ENCODE results near the gene CCDC169.
"Not testable (repeated sequence)": the region's sequence is repeated elsewhere in the genome, so short reads cannot be mapped to it uniquely, and the experiment has no call there.

The CCDC169 gene

DNA sequence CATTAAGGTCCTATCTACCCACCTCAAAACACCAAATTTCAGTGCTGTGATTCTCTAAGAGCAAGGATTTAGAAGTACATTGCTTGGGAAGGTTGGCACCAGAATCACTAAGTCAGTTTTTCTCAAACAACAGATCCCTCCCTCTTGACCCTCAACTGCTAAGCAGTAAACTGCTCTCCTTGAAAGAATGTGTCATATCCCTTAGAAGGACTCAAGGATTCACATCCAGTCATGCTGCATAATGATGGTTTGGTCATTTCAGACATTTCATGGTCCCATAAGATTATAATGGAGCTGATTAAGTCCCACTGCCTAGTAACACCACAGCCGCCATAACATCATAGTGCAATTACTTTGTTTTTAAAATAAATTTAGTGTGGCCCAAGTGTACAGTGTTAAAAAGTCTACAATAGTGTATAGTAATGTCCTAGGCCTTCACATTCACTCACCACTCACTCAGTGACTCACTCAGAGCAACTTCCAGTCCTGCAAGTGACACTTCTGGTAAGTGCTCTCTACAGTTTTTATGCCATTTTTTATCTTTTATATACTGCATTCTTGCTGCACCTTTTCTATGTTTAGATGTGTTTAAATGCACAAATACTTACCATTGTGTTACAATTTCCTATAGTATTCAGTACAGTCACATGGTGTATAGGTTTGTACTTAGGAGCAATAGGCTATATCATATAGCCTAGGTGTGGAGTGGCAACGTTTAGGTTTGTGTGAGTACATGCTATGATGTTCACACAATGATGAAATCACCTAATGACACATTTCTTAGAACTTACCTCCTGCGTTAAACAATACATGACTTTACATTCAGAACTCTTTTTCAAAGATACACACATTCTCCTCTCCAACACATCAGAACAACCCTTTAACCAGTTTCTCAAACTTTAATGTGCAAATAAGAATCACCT lies 15.7 kb upstream of the CCDC169 start:
- no peaks in the 10 kb centered on the region for H3K27me3 ChIP-seq (ENCODE audit: insufficient read depth, low read length)
- peaks cover 7% of the 10 kb centered on the region for H3K9me3 ChIP-seq (ENCODE audit: insufficient read depth, low read depth, low read length)
- H3K9ac ChIP-seq (ENCODE audit: low read depth, low read length): no peak overlapping the region
- H3K4me3 ChIP-seq (ENCODE audit: low read length): no peak overlapping the region
- peaks cover 62% of the 10 kb centered on the region for H3K36me3 ChIP-seq (ENCODE audit: insufficient read depth, low read length)
- 39% methylated on average over 2 of the region's 3 CpGs for WGBS
- H3K4me1 ChIP-seq (ENCODE audit: insufficient read depth, low read length): peaks cover 22% of the 10 kb centered on the region; the same call in 1 of the 2 replicates
- no peak overlapping the region; the same call in 1 of the 2 replicates for H3K27ac ChIP-seq (ENCODE audit: low read depth, low read length)

DNA sequence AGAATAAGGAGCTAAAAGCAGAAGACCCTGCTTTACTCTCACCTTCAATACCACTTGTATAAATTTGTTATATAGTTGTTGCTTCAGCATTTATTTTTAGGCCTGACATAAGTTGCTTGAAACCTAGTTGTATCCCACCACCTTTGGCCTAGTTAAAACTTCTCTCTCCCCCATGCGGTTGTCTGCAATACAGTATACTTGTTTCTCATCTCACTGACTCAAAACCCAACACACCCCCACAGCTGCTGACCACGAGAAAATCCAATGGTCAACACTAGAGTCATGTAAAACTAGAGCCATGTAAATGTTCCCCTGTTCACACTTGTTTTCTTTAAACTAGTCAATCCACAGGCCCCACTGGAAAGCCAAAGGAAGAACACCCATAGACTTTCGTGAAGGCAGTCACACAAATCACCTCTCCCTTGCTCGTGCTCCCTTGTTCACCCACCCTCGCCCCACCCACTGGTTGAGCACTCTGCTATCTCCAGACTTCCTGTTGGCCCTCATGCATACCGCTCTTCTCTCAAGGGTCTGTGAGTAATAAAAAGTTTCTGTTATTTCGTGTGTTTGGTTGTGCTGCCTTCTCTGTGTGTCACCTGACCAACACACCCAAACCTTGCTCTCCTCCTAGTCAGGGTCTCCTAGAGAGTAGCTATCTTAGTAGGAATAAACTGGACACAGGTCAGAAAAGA lies 12.9 kb upstream of the CCDC169 start:
- H3K27ac ChIP-seq (ENCODE audit: low read depth, low read length): no peak overlapping the region
- 0 out of 2 replicates have a peak, but pooled peaks cover 3% of the 10 kb centered on the region for H3K9me3 ChIP-seq (ENCODE audit: insufficient read depth, low read depth, low read length)
- peaks cover 65% of the 10 kb centered on the region for H3K36me3 ChIP-seq (ENCODE audit: insufficient read depth, low read length)
- no peak overlapping the region for H3K9ac ChIP-seq (ENCODE audit: low read depth, low read length)
- 92% methylated on average over 5 of the region's 7 CpGs for WGBS
- peaks cover 22% of the 10 kb centered on the region; the same call in 1 of the 2 replicates for H3K4me1 ChIP-seq (ENCODE audit: insufficient read depth, low read length)
- H3K27me3 ChIP-seq (ENCODE audit: insufficient read depth, low read length): no peaks in the 10 kb centered on the region
- no peak overlapping the region for H3K4me3 ChIP-seq (ENCODE audit: low read length)

DNA sequence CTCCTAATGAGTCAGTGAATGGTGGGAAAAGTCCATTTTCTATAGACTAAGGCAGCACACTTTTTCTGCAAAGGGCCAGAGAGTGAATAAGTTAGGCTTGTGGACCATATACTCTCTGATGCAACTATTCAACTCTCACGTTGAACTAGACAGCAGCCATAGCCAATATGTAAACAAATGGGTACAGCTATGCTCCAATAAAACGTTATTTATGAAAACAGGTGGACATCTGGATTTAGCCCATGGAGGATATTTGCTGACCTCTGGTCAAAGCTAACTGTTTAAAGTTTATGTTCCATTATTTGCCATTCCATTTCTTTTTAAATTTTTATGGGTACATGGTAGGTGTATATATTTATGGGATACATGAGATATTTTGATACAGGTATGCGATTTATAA lies 4.7 kb upstream of the CCDC169 start:
- WGBS: 95% methylated on average over 3 of the region's 3 CpGs
- Histone ChIP-seq H3K4me1 (ENCODE audit: insufficient read depth, low read length) (peaks cover 29% of the 10 kb centered on the region), H3K27me3 (ENCODE audit: insufficient read depth, low read length) (no peaks in the 10 kb centered on the region), H3K9ac (ENCODE audit: low read depth, low read length) (no peak overlapping the region), H3K4me3 (ENCODE audit: low read length) (no peak overlapping the region), H3K36me3 (ENCODE audit: insufficient read depth, low read length) (peaks cover 17% of the 10 kb centered on the region), H3K9me3 (ENCODE audit: insufficient read depth, low read depth, low read length) (no peaks in the 10 kb centered on the region), H3K27ac (ENCODE audit: low read depth, low read length) (no peak overlapping the region)

DNA sequence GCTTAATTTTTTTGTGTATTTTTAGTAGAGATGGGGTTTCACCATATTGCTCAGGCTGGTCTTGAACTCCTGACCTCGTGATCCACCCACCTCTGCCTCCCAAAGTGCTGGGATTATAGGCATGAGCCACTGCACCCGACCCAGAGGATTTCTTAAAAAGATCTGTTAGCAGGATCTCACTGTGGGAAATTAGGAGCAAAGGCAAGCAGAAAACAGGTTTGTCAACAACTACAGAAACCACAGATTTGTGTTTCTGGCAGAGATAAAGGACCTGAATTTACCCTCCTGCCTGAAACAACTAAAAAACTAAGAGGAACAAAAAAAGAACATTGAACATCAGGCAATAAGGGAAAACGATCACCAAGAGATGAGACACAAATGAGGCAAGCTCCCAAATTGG lies 1.9 kb upstream of the CCDC169 start:
- 74% methylated on average over 3 of the region's 3 CpGs for WGBS
- not testable (repeated sequence) for H3K27me3 ChIP-seq (ENCODE audit: insufficient read depth, low read length); H3K9me3 ChIP-seq (ENCODE audit: insufficient read depth, low read depth, low read length); H3K4me3 ChIP-seq (ENCODE audit: low read length)
- Histone ChIP-seq H3K4me1 (ENCODE audit: insufficient read depth, low read length) (peaks cover 37% of the 10 kb centered on the region), H3K36me3 (ENCODE audit: insufficient read depth, low read length) (peaks cover 22% of the 10 kb centered on the region), H3K27ac (ENCODE audit: low read depth, low read length) (peak overlapping the region; percentile 97), H3K9ac (ENCODE audit: low read depth, low read length) (peak overlapping the region; percentile 70)

DNA sequence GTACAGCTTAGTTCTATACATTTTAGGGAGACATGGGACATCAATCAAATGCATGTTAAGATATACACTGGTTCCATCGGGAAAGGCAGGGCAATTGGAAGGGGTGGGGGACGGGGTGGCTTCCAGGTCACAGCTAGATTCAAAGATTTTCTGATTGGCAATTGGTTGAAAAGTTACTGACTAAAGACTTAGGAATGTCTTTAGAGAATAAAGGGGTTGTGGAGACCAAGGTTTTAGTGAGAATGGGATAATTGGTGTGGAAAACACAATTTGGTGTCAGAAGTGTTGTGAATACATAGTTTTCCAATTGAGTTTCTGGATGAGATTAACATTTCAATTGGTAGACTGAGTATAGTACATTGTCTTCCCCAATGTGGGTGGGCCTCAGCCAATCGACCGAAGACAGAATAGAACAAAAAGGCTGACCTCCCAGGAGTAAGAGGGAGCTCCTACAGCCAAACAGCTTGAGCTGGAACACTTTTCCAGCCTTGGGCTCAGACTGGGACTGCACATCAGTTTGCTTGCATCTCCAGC lies 988 bp upstream of the CCDC169 start:
- peaks cover 37% of the 10 kb centered on the region for H3K4me1 ChIP-seq (ENCODE audit: insufficient read depth, low read length)
- peak overlapping the region; percentile 97 for H3K27ac ChIP-seq (ENCODE audit: low read depth, low read length)
- no peaks in the 10 kb centered on the region for H3K9me3 ChIP-seq (ENCODE audit: insufficient read depth, low read depth, low read length)
- peaks cover 21% of the 10 kb centered on the region for H3K36me3 ChIP-seq (ENCODE audit: insufficient read depth, low read length)
- H3K4me3 ChIP-seq (ENCODE audit: low read length): peak overlapping the region; percentile 76
- 4% methylated on average over 4 of the region's 4 CpGs for WGBS
- H3K27me3 ChIP-seq (ENCODE audit: insufficient read depth, low read length): no peaks in the 10 kb centered on the region
- H3K9ac ChIP-seq (ENCODE audit: low read depth, low read length): peak overlapping the region; percentile 93

DNA sequence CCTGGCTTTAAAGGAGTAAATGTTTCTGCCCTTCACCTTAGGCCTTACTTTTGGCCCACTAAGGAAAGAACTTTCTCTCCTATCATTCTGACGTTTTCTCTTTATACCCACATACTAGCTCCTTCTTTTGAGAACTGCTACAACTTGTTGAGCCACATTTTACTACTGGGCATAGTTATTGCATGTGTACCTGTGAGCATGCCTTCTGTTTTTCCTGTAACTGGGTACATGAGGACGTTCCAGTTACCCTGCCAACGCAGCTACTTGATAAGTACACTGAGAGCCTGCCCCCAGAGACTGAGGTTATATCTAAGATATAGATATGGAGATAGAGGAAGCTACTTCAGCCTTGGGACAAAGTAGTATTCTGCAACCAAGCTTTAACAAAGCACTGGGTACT lies 3.5 kb downstream of the CCDC169 start:
- H3K9me3 ChIP-seq (ENCODE audit: insufficient read depth, low read depth, low read length): peaks cover 27% of the 10 kb centered on the region
- H3K36me3 ChIP-seq (ENCODE audit: insufficient read depth, low read length): peaks cover 62% of the 10 kb centered on the region
- no peak overlapping the region for H3K27ac ChIP-seq (ENCODE audit: low read depth, low read length)

DNA sequence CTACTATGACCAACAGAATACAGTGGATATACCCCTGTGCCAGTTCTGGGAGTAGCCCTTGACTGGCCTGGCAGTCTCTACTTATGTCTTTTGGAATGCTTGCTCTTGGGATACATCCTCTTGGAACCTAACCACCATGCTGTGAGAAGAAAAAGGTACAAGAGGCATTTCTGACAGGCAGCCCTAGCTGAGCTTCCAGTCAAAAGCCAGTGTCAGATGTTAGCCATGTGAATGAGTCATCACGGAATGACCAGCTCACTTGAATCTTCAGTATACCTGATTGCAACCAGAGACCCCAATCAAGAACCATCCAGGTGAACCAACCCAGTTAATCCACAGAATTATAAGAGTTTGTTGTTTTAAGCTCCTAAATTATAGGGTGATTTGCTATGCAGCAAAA lies 4.1 kb downstream of the CCDC169 start:
- H3K9ac ChIP-seq (ENCODE audit: low read depth, low read length): no peak overlapping the region
- peaks cover 33% of the 10 kb centered on the region for H3K9me3 ChIP-seq (ENCODE audit: insufficient read depth, low read depth, low read length)
- no peaks in the 10 kb centered on the region for H3K27me3 ChIP-seq (ENCODE audit: insufficient read depth, low read length)
- 74% methylated on average over 1 of the region's 1 CpG for WGBS
- peaks cover 8% of the 10 kb centered on the region for H3K4me1 ChIP-seq (ENCODE audit: insufficient read depth, low read length)
- H3K27ac ChIP-seq (ENCODE audit: low read depth, low read length): no peak overlapping the region
- H3K36me3 ChIP-seq (ENCODE audit: insufficient read depth, low read length): peaks cover 65% of the 10 kb centered on the region
- H3K4me3 ChIP-seq (ENCODE audit: low read length): no peak overlapping the region

More for the DNA sequence above, 3.5 kb downstream of the CCDC169 start:
- 93% methylated on average over 3 of the region's 3 CpGs for WGBS
- Histone ChIP-seq H3K4me3 (ENCODE audit: low read length) (no peak overlapping the region), H3K9ac (ENCODE audit: low read depth, low read length) (no peak overlapping the region), H3K4me1 (ENCODE audit: insufficient read depth, low read length) (peaks cover 11% of the 10 kb centered on the region), H3K27me3 (ENCODE audit: insufficient read depth, low read length) (no peaks in the 10 kb centered on the region)

DNA sequence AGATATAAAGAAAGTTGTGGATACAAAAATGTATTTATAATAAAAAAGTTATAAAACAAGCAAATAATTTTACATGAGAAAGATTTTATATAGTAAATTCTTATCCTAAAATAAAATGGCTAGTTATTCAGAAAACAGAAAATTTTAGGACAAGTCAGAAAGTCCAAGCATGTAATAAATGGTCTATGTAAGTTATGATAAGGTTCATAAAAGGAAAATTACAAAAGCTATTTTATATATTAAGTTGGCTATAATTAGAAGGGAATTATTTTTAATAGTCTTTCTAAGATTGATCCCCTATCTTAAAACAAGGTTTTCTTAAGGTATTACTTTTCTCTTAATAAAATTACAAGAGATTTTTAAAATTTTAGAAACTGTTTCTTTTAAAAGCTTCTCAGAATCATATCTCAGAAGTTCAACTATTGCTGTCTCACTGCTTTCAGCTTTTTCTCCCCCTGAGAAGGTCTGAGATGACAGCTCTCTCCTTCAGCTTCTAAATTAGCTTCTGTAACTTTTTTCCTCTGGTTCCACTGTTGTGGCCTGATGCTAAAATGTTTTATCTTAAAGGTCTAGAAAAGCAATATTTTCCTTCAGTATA lies 8.7 kb downstream of the CCDC169 start:
- peaks cover 10% of the 10 kb centered on the region; the same call in 1 of the 2 replicates for H3K4me1 ChIP-seq (ENCODE audit: insufficient read depth, low read length)
- H3K9me3 ChIP-seq (ENCODE audit: insufficient read depth, low read depth, low read length): peaks cover 44% of the 10 kb centered on the region
- H3K36me3 ChIP-seq (ENCODE audit: insufficient read depth, low read length): peaks cover 59% of the 10 kb centered on the region
- no peaks in the 10 kb centered on the region for H3K27me3 ChIP-seq (ENCODE audit: insufficient read depth, low read length)
- H3K9ac ChIP-seq (ENCODE audit: low read depth, low read length): no peak overlapping the region
- no peak overlapping the region for H3K4me3 ChIP-seq (ENCODE audit: low read length)
- H3K27ac ChIP-seq (ENCODE audit: low read depth, low read length): no peak overlapping the region

DNA sequence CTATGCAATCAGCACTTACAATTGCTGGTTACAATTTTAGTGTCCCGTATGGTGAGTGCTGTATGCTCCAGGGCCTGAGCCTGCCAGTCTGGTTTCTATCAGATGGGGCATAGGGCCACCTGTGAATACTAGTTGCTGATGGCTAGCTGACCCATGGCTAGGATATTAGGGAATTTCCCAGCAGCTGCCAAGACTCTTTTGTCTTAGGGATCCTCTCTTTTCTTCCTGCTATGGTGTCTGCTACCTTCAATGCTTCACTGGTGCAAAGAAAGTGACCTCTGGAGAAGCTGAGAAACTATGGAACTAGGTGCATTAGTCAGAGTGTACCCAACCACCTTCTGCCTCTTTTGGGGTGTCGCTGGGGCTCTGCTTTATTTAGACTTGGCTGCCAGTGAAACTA lies 11.6 kb downstream of the CCDC169 start:
- H3K4me1 ChIP-seq (ENCODE audit: insufficient read depth, low read length): peaks cover 10% of the 10 kb centered on the region; the same call in 1 of the 2 replicates
- H3K36me3 ChIP-seq (ENCODE audit: insufficient read depth, low read length): peaks cover 44% of the 10 kb centered on the region
- H3K9ac ChIP-seq (ENCODE audit: low read depth, low read length): no peak overlapping the region
- H3K9me3 ChIP-seq (ENCODE audit: insufficient read depth, low read depth, low read length): peaks cover 36% of the 10 kb centered on the region
- H3K27ac ChIP-seq (ENCODE audit: low read depth, low read length): no peak overlapping the region
- 90% methylated on average over 2 of the region's 2 CpGs for WGBS
- H3K4me3 ChIP-seq (ENCODE audit: low read length): no peak overlapping the region
- no peaks in the 10 kb centered on the region for H3K27me3 ChIP-seq (ENCODE audit: insufficient read depth, low read length)

DNA sequence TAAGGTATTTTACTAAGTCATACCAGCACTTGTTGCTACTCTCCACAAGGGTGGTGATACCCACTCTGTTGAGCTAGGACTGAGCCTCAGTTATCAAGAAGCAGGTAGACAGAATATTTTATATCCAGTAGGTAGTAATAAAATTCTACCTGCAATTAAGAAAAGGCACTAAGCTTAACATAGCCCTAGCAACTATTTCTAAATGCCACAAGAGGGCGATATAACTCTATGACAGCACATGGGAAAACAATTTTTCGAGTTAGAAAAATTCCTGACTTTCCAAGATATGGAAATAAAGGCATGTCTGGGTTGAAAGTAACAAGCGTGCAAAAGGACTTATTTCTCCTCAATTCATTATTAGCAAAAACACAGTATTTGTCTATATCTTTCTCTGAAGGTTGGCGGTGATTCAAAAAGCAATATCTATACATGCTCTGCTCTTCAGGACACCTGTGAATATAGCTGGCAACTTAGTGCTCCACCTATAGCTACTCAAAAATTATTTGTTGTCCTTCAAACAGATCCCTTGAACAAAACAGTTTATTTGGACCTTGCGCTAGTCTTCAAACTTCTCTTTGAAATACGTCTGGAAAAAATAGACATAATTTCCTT lies 14.7 kb downstream of the CCDC169 start:
- Histone ChIP-seq H3K9me3 (ENCODE audit: insufficient read depth, low read depth, low read length) (peaks cover 6% of the 10 kb centered on the region; the same call in 1 of the 2 replicates), H3K4me3 (ENCODE audit: low read length) (no peak overlapping the region), H3K27me3 (ENCODE audit: insufficient read depth, low read length) (no peaks in the 10 kb centered on the region), H3K4me1 (ENCODE audit: insufficient read depth, low read length) (peaks cover 10% of the 10 kb centered on the region; the same call in 1 of the 2 replicates), H3K9ac (ENCODE audit: low read depth, low read length) (no peak overlapping the region), H3K27ac (ENCODE audit: low read depth, low read length) (no peak overlapping the region), H3K36me3 (ENCODE audit: insufficient read depth, low read length) (peaks cover 34% of the 10 kb centered on the region)
- WGBS: 59% methylated on average over 6 of the region's 6 CpGs
